IMR-90 (cell line): ENCODE data around the gene HS2ST1. TPM values are rescaled to one million over a fixed set of nuclear protein-coding genes. Genes with fewer than 3 reads are reported as not detected.

ENCODE experiments used
- ATAC-seq: fragments of 200-7000 bp; cut with Tn5 transposase; 2 replicates; pipeline ENCODE4 v1.9.1; 2020; ENCODE audit warnings: low read depth, mild to moderate bottlenecking, moderate library complexity
- BruUV-seq: library from RNA; stranded (reverse); fragments of 400-500 nt; replicated peaks from 2 replicates; lab custom pipeline; 2021; lab: Mats Ljungman, UMichigan
- CTCF ChIA-PET: fragments of 300-600 bp; formaldehyde crosslinking; extraction: SDS; loops from one replicate; lab custom pipeline; 2021; ENCODE audit warnings: antibody characterized with exemption; lab: Yijun Ruan, JAX
- POLR2A ChIA-PET: fragments of 300-600 bp; sonication (Branson Sonifier 250); formaldehyde crosslinking; loops from one replicate; lab custom pipeline; 2022; ENCODE audit warnings: antibody characterized with exemption; ENCODE audit not compliant: unreplicated experiment; lab: Charles Lee
- DNase-seq: peaks from one replicate; pipeline ENCODE4 v3.0.0; 2013
- H2AFZ ChIP-seq: replicated peaks from 2 replicates; pipeline ENCODE3; 2013; ENCODE audit warnings: low read length, mild to moderate bottlenecking; ENCODE audit not compliant: poor library complexity
- H2AK5ac ChIP-seq: 2 replicates; pipeline ENCODE4 v1.6.1; 2013; ENCODE audit warnings: low read depth, low read length, inconsistent platforms
- H2AK9ac ChIP-seq: replicated peaks from 2 replicates; pipeline ENCODE3; 2013; ENCODE audit warnings: mild to moderate bottlenecking, low read depth, low read length, moderate library complexity; ENCODE audit not compliant: poor library complexity
- H2BK120ac ChIP-seq: 2 replicates; pipeline ENCODE4 v1.6.1; 2013; ENCODE audit warnings: low read depth, low read length, inconsistent platforms
- H2BK15ac ChIP-seq: 3 replicates; pipeline ENCODE4 v1.6.1; 2013; ENCODE audit warnings: low read depth, low read length, inconsistent platforms
- H2BK20ac ChIP-seq: 2 replicates; pipeline ENCODE4 v1.6.1; 2013; ENCODE audit warnings: low read depth, mild to moderate bottlenecking, inconsistent platforms, low read length, moderate library complexity
- H2BK5ac ChIP-seq: 2 replicates; pipeline ENCODE4 v1.6.1; 2013; ENCODE audit warnings: mild to moderate bottlenecking, low read depth, low read length, inconsistent platforms; ENCODE audit not compliant: poor library complexity, severe bottlenecking
- H3K14ac ChIP-seq: replicated peaks from 2 replicates; pipeline ENCODE4 v1.6.1; 2013; ENCODE audit warnings: low read depth, low read length, inconsistent platforms
- H3K18ac ChIP-seq: 2 replicates; pipeline ENCODE4 v1.6.1; 2013; ENCODE audit warnings: low read depth, low read length, control low read depth
- H3K23ac ChIP-seq: 2 replicates; pipeline ENCODE4 v1.6.1; 2013; ENCODE audit warnings: low read depth, low read length, inconsistent platforms
- H3K27ac ChIP-seq: 2 replicates; pipeline ENCODE4 v1.5.1; 2013; ENCODE audit warnings: mild to moderate bottlenecking, control low read depth, low read length; ENCODE audit not compliant: insufficient read depth
- H3K27me3 ChIP-seq: 2 replicates; pipeline ENCODE4 v1.6.1; 2013; ENCODE audit warnings: low read length; ENCODE audit not compliant: control insufficient read depth, insufficient read depth
- H3K36me3 ChIP-seq: 2 replicates; pipeline ENCODE4 v1.6.1; 2013; ENCODE audit warnings: low read length, mixed read lengths; ENCODE audit not compliant: control insufficient read depth, insufficient read depth
- H3K4ac ChIP-seq: 2 replicates; pipeline ENCODE4 v1.6.1; 2013; ENCODE audit warnings: low read depth, low read length, inconsistent platforms
- H3K4me1 ChIP-seq: 2 replicates; pipeline ENCODE4 v1.6.1; 2013; ENCODE audit warnings: low read length, mixed read lengths; ENCODE audit not compliant: control insufficient read depth, insufficient read depth
- H3K4me2 ChIP-seq: 2 replicates; pipeline ENCODE4 v1.6.1; 2013; ENCODE audit warnings: low read depth, mild to moderate bottlenecking, control low read depth, low read length, moderate library complexity
- H3K4me3 ChIP-seq: 2 replicates; pipeline ENCODE4 v1.5.1; 2013; ENCODE audit warnings: low read depth, mild to moderate bottlenecking, control low read depth, low read length, moderate library complexity; ENCODE audit not compliant: insufficient read depth
- H3K56ac ChIP-seq: 2 replicates; pipeline ENCODE4 v1.6.1; 2013; ENCODE audit warnings: low read length, inconsistent platforms; ENCODE audit not compliant: insufficient read depth; ENCODE audit errors: extremely low read depth
- H3K79me1 ChIP-seq, 2 experiments: 2 replicates each; pipeline ENCODE4 v1.6.1; 2013; ENCODE audit warnings: low read length in 2 of 2, inconsistent platforms in 1 of 2, low read depth in 1 of 2
- H3K9ac ChIP-seq: 2 replicates; pipeline ENCODE4 v1.6.1; 2013; ENCODE audit warnings: low read depth, low read length, control low read depth
- H3K9me1 ChIP-seq: 2 replicates; pipeline ENCODE4 v1.6.1; 2013; ENCODE audit warnings: low read length, inconsistent platforms; ENCODE audit not compliant: insufficient read depth
- H3K9me3 ChIP-seq: 2 replicates; pipeline ENCODE4 v1.6.1; 2013; ENCODE audit warnings: low read length; ENCODE audit not compliant: control insufficient read depth, insufficient read depth
- H4K20me1 ChIP-seq: 2 replicates; pipeline ENCODE4 v1.6.1; 2013; ENCODE audit warnings: low read length, inconsistent platforms; ENCODE audit not compliant: insufficient read depth
- H4K5ac ChIP-seq: 2 replicates; pipeline ENCODE4 v1.6.1; 2013; ENCODE audit warnings: mild to moderate bottlenecking, low read depth, low read length, control low read depth
- H4K8ac ChIP-seq, 2 experiments: 2 replicates each; pipeline ENCODE4 v1.6.1; 2013; ENCODE audit warnings: low read depth in 2 of 2, low read length in 2 of 2, control low read depth in 1 of 2, inconsistent platforms in 1 of 2
- H4K91ac ChIP-seq: 2 replicates; pipeline ENCODE4 v1.6.1; 2013; ENCODE audit warnings: low read depth, low read length, inconsistent platforms; ENCODE audit not compliant: insufficient read depth
- CEBPB ChIP-seq: IDR thresholded peaks from 2 replicates; pipeline ENCODE4 v1.6.1; 2012; ENCODE audit warnings: low read depth, low read length, improper control_type of control experiment
- NFE2L2 ChIP-seq: fragments of 150-350 bp; IDR thresholded peaks from 2 replicates; pipeline ENCODE4 v1.6.1; 2016; ENCODE audit warnings: low read depth, mild to moderate bottlenecking, low read length
- USF2 ChIP-seq: fragments of 150-350 bp; IDR thresholded peaks from 2 replicates; pipeline ENCODE4 v1.6.1; 2017; ENCODE audit warnings: mild to moderate bottlenecking, antibody characterized with exemption, low read length, low read depth
- WGBS, 2 experiments: methylation state at CpG; one replicate each; pipeline versions ENCODE4 v1.1.5 to v1.1.7; 2013; ENCODE audit warnings: missing lambda C conversion rate in 2 of 2; ENCODE audit not compliant: insufficient read length in 1 of 2; ENCODE audit errors: extremely low coverage in 2 of 2; 5-methylcytosine and 5-hydroxymethylcytosine counted together
- dilution Hi-C: fragments of 300-500 bp; cut with HindIII; formaldehyde crosslinking; loops from one replicate; pipeline ENCODE4 v1.14.3; 2018; ENCODE audit warnings: low sequenced_read_pairs; ENCODE audit not compliant: unreplicated experiment
- in situ Hi-C: fragments of 300-500 bp; cut with MboI; formaldehyde crosslinking; loops from 3 replicates; pipeline ENCODE4 v1.14.3; 2019; ENCODE audit warnings: low sequenced_read_pairs, inconsistent platforms, mixed read lengths
- intact Hi-C: fragments of 100-400 bp; cut with micrococcal nuclease; formaldehyde crosslinking; loops from 2 replicates; pipeline ENCODE4 v1.10.0; 2022
- polyA plus RNA-seq, 3 experiments: library from polyadenylated mRNA; depleted of rRNA; stranded (reverse); fragments of >200 nt; gene quantifications; 2 replicates each; pipeline ENCODE4 v1.2.3, GENCODE V29; 2012; ENCODE audit warnings: low replicate concordance in 1 of 3
- total RNA-seq: library from RNA; depleted of rRNA; stranded (reverse); fragments of >200 nt; gene quantifications from 2 replicates; pipeline ENCODE4 v1.2.3, GENCODE V29; 2012

Gene HS2ST1
- total and polyA plus RNA-seq, 2 of the 4 experiments (the other 2 are of a cell fraction): 7.8 to 13.1 TPM

GRCh38 chr1:87062687-87063086 lies 148.3 kb downstream of the HS2ST1 start:
- no TSS peak for BruUV-seq
- no peak overlapping the region for H2AK5ac ChIP-seq
- H3K18ac ChIP-seq: no peak overlapping the region
- no peaks in the 10 kb centered on the region for H3K9me3 ChIP-seq
- H4K20me1 ChIP-seq: no peaks in the 10 kb centered on the region
- no peak overlapping the region for H3K4me2 ChIP-seq
- H3K36me3 ChIP-seq: no peaks in the 10 kb centered on the region
- no peaks in the 10 kb centered on the region for H3K4me1 ChIP-seq
- no peak overlapping the region for H4K91ac ChIP-seq
- H3K27ac ChIP-seq: no peak overlapping the region
- H2BK15ac ChIP-seq: no peak overlapping the region
- no peak overlapping the region for H2BK120ac ChIP-seq
- H3K79me1 ChIP-seq: peaks cover 7 to 8% of the 10 kb centered on the region in 2 experiments; a peak in 2 of 4 replicates
- H3K23ac ChIP-seq: no peak overlapping the region
- H3K4me3 ChIP-seq: no peak overlapping the region
- no peaks in the 10 kb centered on the region for H3K9me1 ChIP-seq
- no peaks in the 10 kb centered on the region for H3K27me3 ChIP-seq
- no peak overlapping the region for H2BK5ac ChIP-seq
- no peak for ATAC-seq
- intact Hi-C loops (no loop called here), dilution Hi-C loops (no loop called here), in situ Hi-C loops (no loop called here)
- DNase-seq: no peak
- POLR2A ChIA-PET: no interaction called here
- WGBS, 2 experiments: no CpG with 5 or more reads among the region's 2 CpGs
- no peak overlapping the region for H2AFZ ChIP-seq
- TF ChIP-seq USF2 (no peak), NFE2L2 (no peak), CEBPB (no peak)
- no peak overlapping the region for H3K9ac ChIP-seq
- no peak overlapping the region for H3K14ac ChIP-seq
- no peak overlapping the region for H4K5ac ChIP-seq
- no peak overlapping the region for H3K56ac ChIP-seq
- no peak overlapping the region for H3K4ac ChIP-seq
- H4K8ac ChIP-seq: no peak overlapping the region
- no peak overlapping the region for H2BK20ac ChIP-seq
- no peak overlapping the region for H2AK9ac ChIP-seq
- CTCF ChIA-PET: no interaction called here
